PC-9 (cell line): ENCODE results near the gene LOXL4. TPM values are rescaled to one million over a fixed set of nuclear protein-coding genes. Genes with fewer than 3 reads are reported as not detected.
A peak's percentile ranks its signal among the peaks of the same experiment; 100 is the strongest.

Experiments
- BruUV-seq: library from RNA; stranded (reverse); fragments of 400-500 nt; replicated peaks from 2 replicates; lab custom pipeline; 2021; lab: Mats Ljungman, UMichigan
- CTCF ChIA-PET: fragments of 300-600 bp; sonication (Branson Sonifier 250); formaldehyde crosslinking; loops from one replicate; lab custom pipeline; 2022; ENCODE audit warnings: antibody characterized with exemption; lab: Charles Lee
- POLR2A ChIA-PET: fragments of 300-600 bp; sonication (Branson Sonifier 250); formaldehyde crosslinking; loops from one replicate; lab custom pipeline; 2022; ENCODE audit warnings: antibody characterized with exemption; ENCODE audit not compliant: unreplicated experiment; lab: Charles Lee
- DNase-seq, 2 experiments: peaks; one replicate each; pipeline versions ENCODE4 v3.0.0 to v3.0.0-alpha.2; 2015 to 2022; ENCODE audit warnings: mixed read lengths in 1 of 2
- H2AFZ ChIP-seq: fragments of 200-600 bp; sonication (generic); 2 replicates; pipeline ENCODE4 v1.8.1; 2017; ENCODE audit warnings: antibody characterized with exemption
- H3F3A ChIP-seq: fragments of 200-600 bp; sonication (generic); 2 replicates; pipeline ENCODE4 v1.8.1; 2017; ENCODE audit warnings: antibody characterized with exemption, mild to moderate bottlenecking, low read depth; ENCODE audit not compliant: insufficient read depth
- H3K27ac ChIP-seq: fragments of 200-600 bp; sonication (generic); 2 replicates; pipeline ENCODE4 v1.6.1; 2016; ENCODE audit warnings: mixed run types
- H3K27me3 ChIP-seq: fragments of 200-600 bp; sonication (generic); 2 replicates; pipeline ENCODE4 v1.6.1; 2016; ENCODE audit warnings: low read depth, mixed run types; ENCODE audit not compliant: insufficient read depth
- H3K36me3 ChIP-seq: fragments of 200-600 bp; sonication (generic); 2 replicates; pipeline ENCODE4 v1.6.1; 2016; ENCODE audit warnings: low read depth, mixed run types
- H3K4me1 ChIP-seq: fragments of 200-600 bp; sonication (generic); replicated peaks from 2 replicates; pipeline ENCODE4 v1.6.1; 2016; ENCODE audit warnings: mixed run types; ENCODE audit not compliant: insufficient read depth
- H3K4me2 ChIP-seq: fragments of 200-600 bp; sonication (generic); 2 replicates; pipeline ENCODE4 v1.6.1; 2017; ENCODE audit warnings: mixed run types
- H3K4me3 ChIP-seq: fragments of 200-600 bp; sonication (generic); 2 replicates; pipeline ENCODE4 v1.6.1; 2016; ENCODE audit warnings: mixed run types
- H3K79me2 ChIP-seq: fragments of 200-600 bp; sonication (generic); 2 replicates; pipeline ENCODE4 v1.6.1; 2017; ENCODE audit warnings: low read depth, mixed run types
- H3K9me2 ChIP-seq: fragments of 200-600 bp; sonication (generic); 2 replicates; pipeline ENCODE4 v1.8.1; 2017; ENCODE audit warnings: mild to moderate bottlenecking; ENCODE audit not compliant: insufficient read depth
- H3K9me3 ChIP-seq: fragments of 200-600 bp; sonication (generic); 2 replicates; pipeline ENCODE4 v1.8.1; 2016; ENCODE audit warnings: low read depth; ENCODE audit not compliant: insufficient read depth
- H4K20me1 ChIP-seq: fragments of 200-600 bp; sonication (generic); 2 replicates; pipeline ENCODE4 v1.8.1; 2017; ENCODE audit not compliant: insufficient read depth
- CTCF ChIP-seq: fragments of 200-600 bp; sonication (generic); conservative IDR thresholded peaks from 2 replicates; pipeline ENCODE4 v1.6.1; 2017; ENCODE audit warnings: mixed run types, antibody characterized with exemption, mild to moderate bottlenecking, moderate library complexity
- EZH2 ChIP-seq: fragments of 200-600 bp; sonication (generic); IDR thresholded peaks from 2 replicates; pipeline ENCODE4 v1.8.0; 2017; ENCODE audit warnings: antibody characterized with exemption, low read depth
- intact Hi-C: fragments of 100-400 bp; cut with micrococcal nuclease; formaldehyde crosslinking; loops from one replicate; pipeline ENCODE4 v1.10.0; 2022; ENCODE audit not compliant: unreplicated experiment
- total RNA-seq: library from RNA; stranded (reverse); gene quantifications from 2 replicates; pipeline ENCODE4 v1.2.3, GENCODE V29; 2021

Gene LOXL4
- total RNA-seq, 1 experiment from 2014 or later, result 3.5 TPM

DNA sequence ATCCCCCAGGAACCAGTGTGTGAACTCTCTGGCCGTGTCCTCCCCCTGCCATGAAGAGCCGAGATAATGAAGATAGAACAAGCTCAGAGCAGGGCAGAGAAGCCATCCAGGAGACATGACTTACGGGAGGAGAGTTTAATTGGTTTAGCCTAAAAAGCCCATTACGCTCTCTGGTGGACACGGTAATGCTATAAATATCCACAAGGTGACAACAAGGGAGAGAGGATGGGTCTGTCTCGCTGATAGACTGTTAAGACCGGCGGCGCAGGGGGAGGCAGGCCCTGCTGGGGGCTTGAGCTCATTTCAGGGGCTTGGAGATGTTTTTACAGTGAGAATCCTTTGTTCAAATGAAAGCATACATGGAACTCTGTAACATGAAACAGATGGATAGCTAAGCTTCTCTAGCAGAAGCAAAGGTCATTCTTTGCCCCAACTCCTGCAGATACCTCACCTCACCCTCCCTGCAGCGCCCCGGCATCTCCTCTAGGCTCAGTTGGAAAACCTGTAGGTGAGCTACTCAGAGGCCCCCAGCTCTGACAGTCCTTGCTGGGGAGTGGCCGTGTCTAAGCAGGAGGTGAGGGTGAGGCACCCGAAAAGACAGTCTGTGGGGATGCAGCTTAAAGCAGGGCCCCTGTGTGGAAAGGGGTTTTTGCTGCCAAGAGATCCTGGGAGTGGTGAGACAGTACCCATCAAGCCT is 40.8 kb upstream of the LOXL4 start:
- Histone ChIP-seq H3K27ac (no peak overlapping the region), H3K4me1 (peaks cover 8% of the 10 kb centered on the region), H3K9me2 (no peaks in the 10 kb centered on the region), H3K9me3 (no peaks in the 10 kb centered on the region), H3K36me3 (no peaks in the 10 kb centered on the region), H2AFZ (no peak overlapping the region), H3K4me3 (no peak overlapping the region), H3K4me2 (no peak overlapping the region), H3K27me3 (no peaks in the 10 kb centered on the region), H3F3A (peaks cover 1% of the 10 kb centered on the region; the same call in 1 of the 2 replicates), H3K79me2 (no peaks in the 10 kb centered on the region), H4K20me1 (no peaks in the 10 kb centered on the region)
- intact Hi-C loops, result loop anchor here (1.0 to 5.0 kb wide), 4 partner anchors 40 to 353 kb away; partner anchors contain the start of gene LOXL4
- ChIA-PET CTCF (interaction anchor here (1.1 to 1.8 kb wide), 3 partner anchors 40 to 138 kb away, joined by 4 to 5 read pairs (median 5); no protein-coding TSS in a partner anchor), POLR2A (no interaction called here)
- DNase-seq, result no peak
- TF ChIP-seq CTCF, result no peak
- TF ChIP-seq EZH2, result no peak
- BruUV-seq, result no TSS peak

GRCh38 chr10:98307916-98308541 is 40.0 kb upstream of the LOXL4 start:
- intact Hi-C loops, result loop anchor here (2.0 to 5.0 kb wide), 2 partner anchors 39 to 354 kb away; partner anchors contain the start of gene LOXL4
- BruUV-seq, result no TSS peak
- H3K4me3 ChIP-seq, result no peak overlapping the region
- ChIA-PET CTCF (no interaction called here), POLR2A (no interaction called here)
- H3K9me3 ChIP-seq, result no peaks in the 10 kb centered on the region
- H4K20me1 ChIP-seq, result no peaks in the 10 kb centered on the region
- DNase-seq, result no peak
- no peak overlapping the region for H3K27ac ChIP-seq
- no peak overlapping the region for H3K4me2 ChIP-seq
- TF ChIP-seq EZH2 (no peak), CTCF (no peak)
- no peaks in the 10 kb centered on the region for H3K79me2 ChIP-seq
- no peaks in the 10 kb centered on the region for H3K9me2 ChIP-seq
- no peak overlapping the region for H2AFZ ChIP-seq
- peaks cover under 1% of the 10 kb centered on the region for H3K4me1 ChIP-seq
- no peaks in the 10 kb centered on the region for H3K36me3 ChIP-seq
- no peaks in the 10 kb centered on the region for H3K27me3 ChIP-seq
- no peaks in the 10 kb centered on the region for H3F3A ChIP-seq

GRCh38 chr10:98306501-98306900 is 38.5 kb upstream of the LOXL4 start:
- Histone ChIP-seq H3K4me1 (no peaks in the 10 kb centered on the region), H3F3A (no peaks in the 10 kb centered on the region), H3K4me3 (no peak overlapping the region), H3K79me2 (no peaks in the 10 kb centered on the region), H2AFZ (no peak overlapping the region), H3K9me2 (no peaks in the 10 kb centered on the region), H3K36me3 (no peaks in the 10 kb centered on the region), H4K20me1 (no peaks in the 10 kb centered on the region), H3K4me2 (no peak overlapping the region), H3K27ac (no peak overlapping the region), H3K9me3 (no peaks in the 10 kb centered on the region), H3K27me3 (no peaks in the 10 kb centered on the region)
- intact Hi-C loops, result loop anchor here (5.0 kb wide), 1 partner anchor 356 kb away; no protein-coding TSS in a partner anchor
- POLR2A ChIA-PET, result no interaction called here
- TF ChIP-seq CTCF, result no peak
- TF ChIP-seq EZH2, result no peak
- CTCF ChIA-PET, result no interaction called here
- DNase-seq, result peak in 1 of 2 experiments; percentile 10
- no TSS peak for BruUV-seq
